Kidney epithelial cell (primary cell): ENCODE results near the gene CHD5. TPM values are rescaled to one million over a fixed set of nuclear protein-coding genes. Genes with fewer than 3 reads are reported as not detected.

Experiments used
- DNase-seq: peaks from one replicate; pipeline ENCODE4 v3.0.0-alpha.2; 2010; ENCODE audit warnings: low read depth
- H3K27me3 ChIP-seq: 2 replicates; pipeline ENCODE4 v1.6.0; 2011; ENCODE audit warnings: low read length; ENCODE audit not compliant: control insufficient read depth, insufficient read depth
- H3K36me3 ChIP-seq: 2 replicates; pipeline ENCODE4 v1.5.1; 2011; ENCODE audit warnings: low read length; ENCODE audit not compliant: control insufficient read depth, insufficient read depth
- H3K4me3 ChIP-seq: 2 replicates; pipeline ENCODE4 v1.5.1; 2011; ENCODE audit warnings: low read depth, mild to moderate bottlenecking, control low read depth, low read length
- CTCF ChIP-seq: IDR thresholded peaks from 2 replicates; pipeline ENCODE4 v1.5.1; 2011; ENCODE audit warnings: mild to moderate bottlenecking, moderate library complexity, low read length, control low read depth, inconsistent platforms; ENCODE audit not compliant: insufficient read depth, poor library complexity, severe bottlenecking
- total RNA-seq: library from RNA; depleted of rRNA; stranded (reverse); fragments of >200 nt; gene quantifications from 2 replicates; pipeline ENCODE4 v1.2.3, GENCODE V29; 2015

The CHD5 gene
- total RNA-seq, 1 donor from 2014 or later = 0.08 TPM

GRCh38 chr1:6134741-6135510, 45.2 kb downstream of the CHD5 start:
- no peak overlapping the region for H3K4me3 ChIP-seq
- no peak for DNase-seq
- peaks cover 6% of the 10 kb centered on the region for H3K27me3 ChIP-seq
- TF ChIP-seq CTCF = no peak
- H3K36me3 ChIP-seq = no peaks in the 10 kb centered on the region

DNA sequence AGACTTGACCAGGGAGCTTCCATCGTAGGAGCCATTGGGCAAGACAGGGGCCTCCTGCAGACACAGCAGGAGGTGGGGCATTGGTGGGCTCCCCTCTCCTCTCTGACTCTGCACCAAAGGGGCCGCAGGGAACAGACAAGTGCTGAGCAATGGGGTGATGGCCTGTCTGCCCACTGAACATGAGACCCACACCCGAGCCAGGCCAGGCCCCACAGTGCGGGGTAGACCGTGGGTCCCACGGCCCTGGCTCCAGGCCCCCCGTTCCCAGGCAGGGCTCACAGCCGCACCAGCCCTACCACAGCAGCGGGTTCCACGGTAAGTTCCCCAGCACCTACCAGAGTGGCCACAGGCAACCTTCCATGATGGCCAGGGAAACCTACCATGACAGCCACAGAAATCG, 45.9 kb downstream of the CHD5 start:
- H3K27me3 ChIP-seq = peaks cover 6% of the 10 kb centered on the region
- H3K36me3 ChIP-seq = no peaks in the 10 kb centered on the region
- H3K4me3 ChIP-seq = no peak overlapping the region
- TF ChIP-seq CTCF = no peak
- no peak for DNase-seq

DNA sequence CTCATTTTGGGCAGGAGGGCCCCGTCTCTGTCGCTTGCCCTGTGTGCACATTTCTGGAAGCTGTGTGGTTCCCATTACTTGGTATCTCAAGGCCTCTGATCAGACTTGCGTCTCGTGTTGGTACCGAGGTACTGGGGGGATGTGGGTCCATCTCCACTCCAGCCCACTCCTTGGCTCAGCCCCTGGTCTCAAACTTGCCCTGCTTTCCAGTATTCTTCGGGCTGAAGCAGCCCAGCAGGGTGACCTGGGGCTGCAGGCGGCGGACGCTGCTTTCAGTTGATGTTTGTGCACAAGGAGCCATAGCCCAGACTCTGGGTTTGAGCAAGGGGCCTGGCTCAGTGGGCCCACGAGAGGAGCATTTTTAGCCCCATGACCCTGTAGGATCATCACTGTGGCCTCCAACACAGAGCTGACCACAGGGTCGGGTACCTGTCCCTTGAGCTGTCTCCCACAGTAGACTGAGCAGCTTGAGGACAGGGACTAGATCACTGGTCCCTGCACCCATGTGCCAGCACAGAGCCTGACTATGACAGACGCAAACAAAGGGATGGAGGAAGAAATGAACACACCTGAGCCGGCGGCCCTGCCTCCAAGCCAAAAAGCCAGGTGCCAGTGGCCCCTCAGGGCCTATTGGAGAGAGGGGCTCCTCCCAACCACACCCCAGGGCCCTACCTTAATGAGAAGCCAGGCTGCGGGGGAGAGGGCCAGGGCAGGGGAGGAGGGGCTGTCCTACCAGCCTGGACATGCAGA, 46.8 kb downstream of the CHD5 start:
- TF ChIP-seq CTCF = no peak
- no peaks in the 10 kb centered on the region for H3K36me3 ChIP-seq
- H3K27me3 ChIP-seq = peaks cover 6% of the 10 kb centered on the region
- H3K4me3 ChIP-seq = no peak overlapping the region
- DNase-seq = no peak

GRCh38 chr1:6131561-6131960, 48.6 kb downstream of the CHD5 start:
- Histone ChIP-seq H3K27me3 (peaks cover 3% of the 10 kb centered on the region), H3K36me3 (no peaks in the 10 kb centered on the region), H3K4me3 (no peak overlapping the region)
- DNase-seq = no peak
- TF ChIP-seq CTCF = no peak

- peaks cover 5% of the 10 kb centered on the region for H3K27me3 ChIP-seq
- no peak for DNase-seq
- no peak for TF ChIP-seq CTCF
- no peak overlapping the region for H3K4me3 ChIP-seq
- no peaks in the 10 kb centered on the region for H3K36me3 ChIP-seq
These were observed 49.5 kb downstream of the CHD5 start for GRCh38 chr1:6130596-6130995.
